ENCODE data around the gene DOCK6. TPM values are rescaled to one million over a fixed set of nuclear protein-coding genes. Genes with fewer than 3 reads are reported as not detected.

Gene DOCK6
- total and polyA plus RNA-seq, 2 experiments from 2014 or later = 17.4 to 36.8 TPM

DNA sequence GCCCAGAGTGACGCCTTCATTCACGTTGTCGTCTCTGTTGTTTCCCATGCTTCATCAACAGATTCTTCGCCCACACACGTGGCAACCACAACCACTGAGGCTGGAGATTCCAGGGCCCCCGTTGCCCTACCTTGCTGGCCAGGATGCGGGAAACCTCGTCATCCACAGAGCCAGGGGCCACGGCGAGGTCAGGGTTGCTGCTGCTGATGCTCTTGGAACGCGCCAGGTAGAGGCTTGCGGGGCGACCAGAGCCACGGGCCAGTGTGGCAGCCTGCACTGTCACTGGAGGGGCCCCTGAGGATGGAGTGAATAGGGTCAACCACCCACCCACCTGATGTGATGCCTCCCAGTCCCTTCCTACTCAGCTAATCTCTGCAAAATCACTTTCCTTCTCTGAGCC is 29.3 kb downstream of the DOCK6 start:
- no peaks in the 10 kb centered on the region for H3K36me3 ChIP-seq (replicated peaks; ENCODE audit: insufficient read depth, low read depth)
- no peak overlapping the region for H3K4me3 ChIP-seq
- no peaks in the 10 kb centered on the region for H4K20me1 ChIP-seq (ENCODE audit: insufficient read depth, poor library complexity, severe bottlenecking)
- H3K4me1 ChIP-seq (ENCODE audit: insufficient read depth) = no peaks in the 10 kb centered on the region
- no peak for DNase-seq (ENCODE audit: low spot score)
- H3K9me2 ChIP-seq (replicated peaks; ENCODE audit: insufficient read depth) = no peaks in the 10 kb centered on the region
- no peaks in the 10 kb centered on the region for H3K9me3 ChIP-seq (ENCODE audit: low read depth)
- no peak overlapping the region for H3K4me2 ChIP-seq
- no peak overlapping the region for H3K27ac ChIP-seq
- H3K27me3 ChIP-seq = no peaks in the 10 kb centered on the region
- no peak for TF ChIP-seq EZH2phosphoT487 (IDR thresholded peaks at IDR 0.05; ENCODE audit: low read depth, severe bottlenecking, unreplicated experiment)
- TF ChIP-seq, protein P1, sequence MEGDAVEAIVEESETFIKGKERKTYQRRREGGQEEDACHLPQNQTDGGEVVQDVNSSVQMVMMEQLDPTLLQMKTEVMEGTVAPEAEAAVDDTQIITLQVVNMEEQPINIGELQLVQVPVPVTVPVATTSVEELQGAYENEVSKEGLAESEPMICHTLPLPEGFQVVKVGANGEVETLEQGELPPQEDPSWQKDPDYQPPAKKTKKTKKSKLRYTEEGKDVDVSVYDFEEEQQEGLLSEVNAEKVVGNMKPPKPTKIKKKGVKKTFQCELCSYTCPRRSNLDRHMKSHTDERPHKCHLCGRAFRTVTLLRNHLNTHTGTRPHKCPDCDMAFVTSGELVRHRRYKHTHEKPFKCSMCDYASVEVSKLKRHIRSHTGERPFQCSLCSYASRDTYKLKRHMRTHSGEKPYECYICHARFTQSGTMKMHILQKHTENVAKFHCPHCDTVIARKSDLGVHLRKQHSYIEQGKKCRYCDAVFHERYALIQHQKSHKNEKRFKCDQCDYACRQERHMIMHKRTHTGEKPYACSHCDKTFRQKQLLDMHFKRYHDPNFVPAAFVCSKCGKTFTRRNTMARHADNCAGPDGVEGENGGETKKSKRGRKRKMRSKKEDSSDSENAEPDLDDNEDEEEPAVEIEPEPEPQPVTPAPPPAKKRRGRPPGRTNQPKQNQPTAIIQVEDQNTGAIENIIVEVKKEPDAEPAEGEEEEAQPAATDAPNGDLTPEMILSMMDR (IDR thresholded peaks at IDR 0.05; ENCODE audit: poor library complexity) = no peak
- no peak for TF ChIP-seq EZH2 (IDR thresholded peaks at IDR 0.05; ENCODE audit: borderline replicate concordance)
- no peak overlapping the region for H2AFZ ChIP-seq
- H3K79me2 ChIP-seq = no peaks in the 10 kb centered on the region
- WGBS (ENCODE audit: low lambda C conversion rate, missing lambda C conversion rate) = 96% methylated on average over 15 of the region's 15 CpGs

DNA sequence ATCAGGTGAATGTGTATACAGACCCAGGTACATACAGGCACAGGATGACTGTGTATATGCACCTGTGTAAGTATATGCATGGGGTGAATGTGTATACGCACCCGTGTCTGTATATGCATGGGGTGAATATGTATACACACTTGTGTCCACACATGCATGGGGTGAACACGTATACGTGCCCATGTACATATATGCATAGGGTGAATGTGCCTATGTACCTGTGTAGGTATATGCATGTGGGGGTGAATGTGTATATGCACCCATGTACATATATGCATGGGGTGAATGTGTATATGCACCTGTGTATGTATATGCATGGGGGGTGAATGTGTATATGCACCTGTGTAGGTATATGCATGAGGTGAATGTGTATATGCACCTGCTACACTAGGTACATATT is 29.8 kb downstream of the DOCK6 start:
- DNase-seq (ENCODE audit: low spot score) = no peak
- H2AFZ ChIP-seq = no peak overlapping the region
- H3K79me2 ChIP-seq = no peaks in the 10 kb centered on the region
- no peaks in the 10 kb centered on the region for H3K36me3 ChIP-seq (replicated peaks; ENCODE audit: insufficient read depth, low read depth)
- no peak overlapping the region for H3K4me2 ChIP-seq
- no peaks in the 10 kb centered on the region for H3K4me1 ChIP-seq (ENCODE audit: insufficient read depth)
- TF ChIP-seq, protein P1 (IDR thresholded peaks at IDR 0.05; ENCODE audit: poor library complexity) = no peak
- TF ChIP-seq EZH2 (IDR thresholded peaks at IDR 0.05; ENCODE audit: borderline replicate concordance) (no peak), EZH2phosphoT487 (IDR thresholded peaks at IDR 0.05; ENCODE audit: low read depth, severe bottlenecking, unreplicated experiment) (no peak)
- no peak overlapping the region for H3K4me3 ChIP-seq
- WGBS (ENCODE audit: low lambda C conversion rate, missing lambda C conversion rate) = 81% methylated on average over 4 of the region's 4 CpGs
- no peaks in the 10 kb centered on the region for H3K9me2 ChIP-seq (replicated peaks; ENCODE audit: insufficient read depth)
- no peaks in the 10 kb centered on the region for H4K20me1 ChIP-seq (ENCODE audit: insufficient read depth, poor library complexity, severe bottlenecking)
- no peaks in the 10 kb centered on the region for H3K9me3 ChIP-seq (ENCODE audit: low read depth)
- no peak overlapping the region for H3K27ac ChIP-seq
- H3K27me3 ChIP-seq = no peaks in the 10 kb centered on the region

GRCh38 chr19:11230621-11231386 is 31.5 kb downstream of the DOCK6 start:
- no peak for DNase-seq (ENCODE audit: low spot score)
- H3K36me3 ChIP-seq (replicated peaks; ENCODE audit: insufficient read depth, low read depth) = no peaks in the 10 kb centered on the region
- H3K4me1 ChIP-seq (ENCODE audit: insufficient read depth) = no peaks in the 10 kb centered on the region
- H3K27ac ChIP-seq = no peak overlapping the region
- no peaks in the 10 kb centered on the region for H4K20me1 ChIP-seq (ENCODE audit: insufficient read depth, poor library complexity, severe bottlenecking)
- H3K4me3 ChIP-seq = no peak overlapping the region
- 87% methylated on average over 7 of the region's 7 CpGs for WGBS (ENCODE audit: low lambda C conversion rate, missing lambda C conversion rate)
- H3K9me3 ChIP-seq (ENCODE audit: low read depth) = no peaks in the 10 kb centered on the region
- H3K9me2 ChIP-seq (replicated peaks; ENCODE audit: insufficient read depth) = no peaks in the 10 kb centered on the region
- no peak overlapping the region for H3K4me2 ChIP-seq
- no peak overlapping the region for H2AFZ ChIP-seq
- no peak for TF ChIP-seq EZH2 (IDR thresholded peaks at IDR 0.05; ENCODE audit: borderline replicate concordance)
- TF ChIP-seq, protein P1 (IDR thresholded peaks at IDR 0.05; ENCODE audit: poor library complexity) = no peak
- TF ChIP-seq EZH2phosphoT487 (IDR thresholded peaks at IDR 0.05; ENCODE audit: low read depth, severe bottlenecking, unreplicated experiment) = no peak
- no peaks in the 10 kb centered on the region for H3K79me2 ChIP-seq
- H3K27me3 ChIP-seq = no peaks in the 10 kb centered on the region

Measured in hepatocyte (in vitro differentiated cells).